Suprapubic skin (tissue), 4 donors: ENCODE results near the gene CCDC188.

Experiments used
- EP300 ChIP-seq: sonication (generic); formaldehyde crosslinking; IDR thresholded peaks from one replicate; pipeline ENCODE4 v1.6.1; 2017; ENCODE audit warnings: antibody characterized with exemption
- POLR2A ChIP-seq, 2 donors: fragments of 450-650 bp; IDR thresholded peaks; one replicate each; pipeline ENCODE4 v1.6.1; 2017; ENCODE audit warnings: antibody characterized with exemption in 2 of 2, mild to moderate bottlenecking in 2 of 2, moderate library complexity in 2 of 2
- POLR2AphosphoS5 ChIP-seq, 3 donors: sonication (generic); formaldehyde crosslinking; IDR thresholded peaks; one replicate each; pipeline ENCODE4 v1.6.1; 2017; ENCODE audit warnings: antibody characterized with exemption in 3 of 3
- TF ChIP-seq, protein P1 (sequence below), 2 donors: fragments of 200-600 bp in 1 of 2; fragments of 450-650 bp in 1 of 2; sonication (generic) in 1 of 2; IDR thresholded peaks; one replicate each; pipeline ENCODE4 v1.5.1; 2016 to 2019; ENCODE audit warnings: antibody characterized with exemption in 2 of 2, mild to moderate bottlenecking in 1 of 2, moderate library complexity in 1 of 2

DNA sequence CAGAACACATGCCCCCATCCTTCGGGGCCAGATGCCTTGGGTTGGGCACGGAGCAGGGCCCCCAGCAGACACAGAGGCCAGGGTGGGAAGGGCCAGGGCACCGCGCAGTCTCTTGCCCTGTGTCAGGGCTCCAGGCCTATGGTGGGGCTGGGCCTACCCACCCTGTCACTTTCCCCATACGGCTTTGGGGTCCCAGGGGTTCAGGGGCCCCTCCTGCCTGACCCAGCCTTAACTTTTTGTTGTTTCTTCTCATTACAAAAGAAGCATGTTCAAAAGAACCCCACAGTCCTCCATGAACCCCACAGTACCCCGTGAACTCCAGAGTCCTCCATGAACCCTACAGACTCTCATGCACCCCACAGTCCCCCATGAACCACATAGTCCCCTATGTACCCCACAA lies 33.0 kb upstream of the CCDC188 start:
- TF ChIP-seq, protein P1, sequence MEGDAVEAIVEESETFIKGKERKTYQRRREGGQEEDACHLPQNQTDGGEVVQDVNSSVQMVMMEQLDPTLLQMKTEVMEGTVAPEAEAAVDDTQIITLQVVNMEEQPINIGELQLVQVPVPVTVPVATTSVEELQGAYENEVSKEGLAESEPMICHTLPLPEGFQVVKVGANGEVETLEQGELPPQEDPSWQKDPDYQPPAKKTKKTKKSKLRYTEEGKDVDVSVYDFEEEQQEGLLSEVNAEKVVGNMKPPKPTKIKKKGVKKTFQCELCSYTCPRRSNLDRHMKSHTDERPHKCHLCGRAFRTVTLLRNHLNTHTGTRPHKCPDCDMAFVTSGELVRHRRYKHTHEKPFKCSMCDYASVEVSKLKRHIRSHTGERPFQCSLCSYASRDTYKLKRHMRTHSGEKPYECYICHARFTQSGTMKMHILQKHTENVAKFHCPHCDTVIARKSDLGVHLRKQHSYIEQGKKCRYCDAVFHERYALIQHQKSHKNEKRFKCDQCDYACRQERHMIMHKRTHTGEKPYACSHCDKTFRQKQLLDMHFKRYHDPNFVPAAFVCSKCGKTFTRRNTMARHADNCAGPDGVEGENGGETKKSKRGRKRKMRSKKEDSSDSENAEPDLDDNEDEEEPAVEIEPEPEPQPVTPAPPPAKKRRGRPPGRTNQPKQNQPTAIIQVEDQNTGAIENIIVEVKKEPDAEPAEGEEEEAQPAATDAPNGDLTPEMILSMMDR (IDR thresholded peaks at IDR 0.05), result no peak
- no peak for TF ChIP-seq POLR2A (IDR thresholded peaks at IDR 0.05)
- no peak for TF ChIP-seq EP300
- no peak for TF ChIP-seq POLR2AphosphoS5 (IDR thresholded peaks at IDR 0.05)
